ENCODE measurements around the gene HOMER1. TPM values are rescaled to one million over a fixed set of nuclear protein-coding genes. Genes with fewer than 3 reads are reported as not detected.
A peak's percentile ranks its signal among the peaks of the same experiment; 100 is the strongest.

The HOMER1 gene, protein sequence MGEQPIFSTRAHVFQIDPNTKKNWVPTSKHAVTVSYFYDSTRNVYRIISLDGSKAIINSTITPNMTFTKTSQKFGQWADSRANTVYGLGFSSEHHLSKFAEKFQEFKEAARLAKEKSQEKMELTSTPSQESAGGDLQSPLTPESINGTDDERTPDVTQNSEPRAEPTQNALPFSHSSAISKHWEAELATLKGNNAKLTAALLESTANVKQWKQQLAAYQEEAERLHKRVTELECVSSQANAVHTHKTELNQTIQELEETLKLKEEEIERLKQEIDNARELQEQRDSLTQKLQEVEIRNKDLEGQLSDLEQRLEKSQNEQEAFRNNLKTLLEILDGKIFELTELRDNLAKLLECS
- 16.5 TPM for total RNA-seq

DNA sequence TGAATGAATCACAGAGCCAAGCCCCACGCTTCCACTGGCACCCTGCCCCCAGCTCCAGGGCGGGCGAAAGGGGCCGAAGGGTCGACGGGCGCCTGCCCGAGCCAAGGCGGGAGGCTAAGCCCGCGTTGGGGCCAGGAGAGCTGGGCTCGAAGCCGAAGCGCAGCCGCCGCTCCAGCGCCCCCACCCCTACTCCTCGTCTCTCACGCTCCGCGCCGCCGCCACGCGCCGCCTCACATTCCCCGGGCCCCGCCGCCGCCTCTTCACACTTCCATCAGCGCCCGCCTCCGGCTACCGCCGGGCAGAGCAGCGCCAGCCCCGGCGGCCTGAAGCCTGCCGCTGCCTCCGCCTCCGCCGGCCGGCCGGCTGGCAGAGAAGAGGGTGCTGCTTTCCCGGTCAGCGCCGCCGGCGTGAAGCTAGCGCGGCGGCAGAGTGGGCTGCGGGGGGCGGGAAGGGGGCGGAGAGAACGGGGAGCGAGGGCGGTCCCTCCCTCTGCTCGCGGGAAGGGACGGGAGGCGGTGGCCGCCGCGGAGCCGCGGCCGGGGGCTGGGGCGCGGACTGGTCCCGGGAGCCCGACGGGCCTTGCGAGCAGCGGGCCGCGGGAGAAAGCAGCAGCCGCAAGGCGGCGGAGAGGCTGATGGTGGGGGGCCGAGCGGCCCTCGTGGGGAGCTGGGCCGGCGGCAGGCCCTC, at the start of gene HOMER1:
Gene HOMER1, minus strand, starts transcription at position 431 of the 687 bp plus-strand sequence. CDS start 1,360 bp downstream, outside the sequence.
- DNase-seq (ENCODE audit: low spot score) = peak; percentile 83

GRCh38 chr5:79563247-79563590, 49.3 kb upstream of the HOMER1 start:
- no peak for DNase-seq (ENCODE audit: low spot score)

DNA sequence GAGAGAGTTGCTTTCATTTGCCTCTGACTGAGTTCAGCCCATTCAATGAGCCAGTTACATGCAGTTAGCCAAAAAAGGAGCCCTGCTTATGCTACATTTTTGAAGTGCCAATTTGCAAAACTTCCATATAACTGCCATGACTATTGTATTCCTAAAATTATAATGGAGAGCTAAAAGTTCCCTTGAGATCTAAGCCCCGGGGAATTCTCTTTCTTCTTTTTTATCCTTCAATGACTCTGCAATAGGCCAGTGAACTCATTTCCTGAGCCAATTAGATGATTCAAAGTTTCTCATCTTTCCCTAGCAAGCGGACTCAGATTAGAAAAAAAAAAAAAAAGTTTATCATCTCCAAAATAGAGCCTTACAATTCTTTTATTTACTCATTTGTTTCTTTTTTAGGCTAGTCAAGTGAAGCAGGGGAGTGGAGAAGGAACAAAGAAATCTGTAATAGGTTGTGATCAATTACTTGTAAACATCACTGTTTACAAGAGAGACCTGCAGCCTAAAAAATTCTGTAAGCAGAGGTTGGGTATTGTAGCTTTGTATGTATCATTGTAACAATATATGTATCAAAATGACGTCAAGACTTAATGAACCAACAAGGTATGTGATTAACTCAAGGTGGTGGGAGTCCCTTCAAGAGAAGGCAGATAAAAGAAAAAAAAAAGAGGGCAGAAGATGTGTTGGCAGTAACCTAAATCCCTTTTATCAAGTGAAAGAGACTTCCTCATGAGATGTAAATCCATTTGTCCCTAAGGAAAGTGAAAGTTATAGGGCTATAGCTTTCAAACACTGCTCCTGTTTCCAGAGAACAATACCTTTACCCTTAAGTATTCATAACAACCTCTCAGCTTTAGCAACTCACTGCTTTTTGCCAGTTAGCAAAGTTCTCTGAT, 48.7 kb upstream of the HOMER1 start:
- DNase-seq (ENCODE audit: low spot score) = no peak

DNA sequence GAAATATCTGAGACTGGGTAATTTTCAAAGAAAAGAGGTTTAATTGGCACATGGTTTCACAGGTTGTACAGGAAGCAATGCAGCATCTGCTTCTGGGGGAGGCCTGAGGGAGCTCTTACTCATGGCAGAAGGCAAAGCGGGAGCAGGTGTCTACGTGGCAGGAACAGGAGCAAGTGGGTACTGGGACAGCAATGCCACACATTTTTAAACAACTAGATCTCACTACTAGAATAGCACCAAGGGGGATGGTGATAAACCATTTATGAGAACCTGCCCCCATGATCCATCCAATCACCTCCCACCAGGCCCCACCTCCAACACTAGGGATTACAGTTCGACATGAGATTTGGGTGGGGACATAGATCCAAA, 47.6 kb upstream of the HOMER1 start:
- no peak for DNase-seq (ENCODE audit: low spot score)

DNA sequence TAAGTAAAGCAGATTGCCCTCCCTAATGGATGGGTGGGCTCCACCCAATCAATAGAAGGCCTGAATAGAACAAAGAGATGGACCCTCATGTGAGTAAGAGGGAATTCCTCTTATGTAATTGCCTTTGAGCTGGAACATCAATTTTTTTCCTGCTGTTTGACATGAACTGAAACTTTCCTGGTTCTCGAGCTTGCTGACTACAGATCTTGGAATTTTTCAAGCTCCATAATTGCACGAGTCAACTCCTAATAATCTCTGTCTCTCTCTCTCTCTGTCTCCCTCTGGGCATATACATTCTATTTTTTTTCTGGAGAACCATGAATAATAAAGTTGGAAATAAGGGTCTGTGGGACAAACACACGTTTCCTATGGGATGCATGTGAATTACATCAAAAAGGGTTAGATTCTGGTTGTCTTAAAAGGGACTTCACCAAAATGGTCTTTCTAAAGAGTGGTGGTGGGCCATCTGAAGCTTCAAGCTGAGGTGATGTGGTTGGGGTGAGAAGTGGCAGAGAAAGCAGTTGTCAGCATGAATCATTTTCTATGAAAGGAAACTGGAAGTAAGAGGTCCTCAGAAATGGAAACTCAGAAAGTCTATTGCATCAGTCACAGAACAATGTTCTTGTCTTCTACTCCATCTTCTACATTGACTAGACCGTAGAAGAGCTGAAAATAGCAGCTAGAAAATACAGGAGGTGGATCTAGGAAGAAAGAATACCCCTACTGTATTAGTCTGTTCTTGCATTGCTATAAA, 47.0 kb upstream of the HOMER1 start:
- no peak for DNase-seq (ENCODE audit: low spot score)

- DNase-seq (ENCODE audit: low spot score) = no peak
Observed at GRCh38 chr5:79555418-79555817, 41.5 kb upstream of the HOMER1 start.

GRCh38 chr5:79552984-79553383, 39.0 kb upstream of the HOMER1 start:
- DNase-seq (ENCODE audit: low spot score) = no peak

- peak; percentile 58 for DNase-seq (ENCODE audit: low spot score)
Observed at GRCh38 chr5:79547982-79548381, 34.0 kb upstream of the HOMER1 start.

- no peak for DNase-seq (ENCODE audit: low spot score)
Observed at GRCh38 chr5:79547429-79547822, 33.5 kb upstream of the HOMER1 start.

DNA sequence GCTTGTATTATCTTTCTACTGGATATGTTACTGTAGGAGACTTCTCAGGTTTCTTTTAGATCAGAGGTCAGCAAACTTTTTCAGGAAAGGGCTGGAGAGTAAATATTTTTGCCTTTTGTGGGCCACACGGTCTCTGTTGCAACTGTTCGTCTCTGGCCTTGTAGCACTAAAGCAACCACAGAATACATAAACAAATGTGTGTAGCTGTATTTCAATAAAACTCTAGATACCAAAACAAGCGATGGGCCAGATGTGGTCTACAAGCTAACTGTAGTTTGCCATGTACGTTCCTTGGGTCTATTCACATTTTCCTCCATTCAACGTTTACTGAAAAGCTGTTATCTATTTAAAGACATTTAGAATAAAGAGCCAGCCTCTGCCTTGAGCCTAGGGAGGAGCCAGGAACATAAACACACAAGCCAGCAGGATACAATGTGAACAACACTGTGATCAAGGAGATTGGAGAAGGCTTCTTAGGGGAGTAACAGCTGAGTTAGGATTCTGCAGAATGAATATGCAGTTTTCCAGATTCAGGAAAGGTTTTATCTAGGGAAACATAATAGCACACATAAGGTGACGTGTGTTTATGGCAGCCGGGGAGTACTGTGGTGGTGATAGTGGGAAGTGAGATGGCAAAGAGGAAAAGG, 33.0 kb upstream of the HOMER1 start:
- DNase-seq (ENCODE audit: low spot score) = no peak

- no peak for DNase-seq (ENCODE audit: low spot score)
Observed at GRCh38 chr5:79544131-79544530, 30.2 kb upstream of the HOMER1 start.

DNA sequence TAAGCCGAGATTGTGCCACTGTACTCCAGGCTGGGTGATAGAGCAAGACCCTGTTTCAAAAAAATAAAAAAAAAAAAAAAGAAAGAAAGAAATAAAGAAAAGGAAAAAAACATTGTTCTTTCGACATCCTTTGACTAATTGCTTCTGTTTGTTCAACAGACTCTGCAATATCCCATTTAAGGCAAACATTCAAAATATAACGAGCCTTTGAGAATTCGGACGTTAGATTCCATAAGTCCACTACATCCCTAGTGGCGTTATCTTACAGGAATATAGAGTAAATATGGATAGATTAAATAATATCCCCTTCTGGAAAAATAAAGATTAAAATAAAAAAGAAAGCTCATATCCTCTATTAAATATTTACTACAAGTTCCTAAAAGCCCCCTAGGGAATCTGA, 27.0 kb upstream of the HOMER1 start:
- DNase-seq (ENCODE audit: low spot score) = no peak

GRCh38 chr5:79536193-79536906, 22.4 kb upstream of the HOMER1 start:
- no peak for DNase-seq (ENCODE audit: low spot score)

- DNase-seq (ENCODE audit: low spot score) = no peak
Observed at GRCh38 chr5:79535477-79536192, 21.7 kb upstream of the HOMER1 start.

DNA sequence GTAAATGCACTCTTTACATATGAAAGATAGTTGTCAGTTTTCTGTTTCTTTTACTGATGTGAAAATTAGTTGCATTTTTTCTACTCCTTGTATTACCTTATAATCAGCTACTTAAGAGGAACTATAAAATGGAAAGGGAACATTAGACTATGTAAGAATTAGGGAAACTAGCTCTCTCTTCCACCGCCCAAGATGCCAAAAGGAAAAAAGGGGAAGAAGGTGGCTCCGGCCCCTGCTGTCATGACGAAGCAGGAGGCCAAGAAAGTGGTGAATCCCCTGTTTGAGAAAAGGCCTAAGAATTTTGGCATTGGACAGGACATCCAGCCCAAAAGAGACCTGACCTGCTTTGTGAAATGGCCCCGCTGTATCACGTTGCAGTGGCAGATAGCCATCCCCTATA, 15.2 kb upstream of the HOMER1 start:
- no peak for DNase-seq (ENCODE audit: low spot score)

- DNase-seq (ENCODE audit: low spot score) = no peak
Observed at GRCh38 chr5:79527431-79527830, 13.5 kb upstream of the HOMER1 start.

GRCh38 chr5:79526928-79527327, 13.0 kb upstream of the HOMER1 start:
- DNase-seq (ENCODE audit: low spot score) = no peak

DNA sequence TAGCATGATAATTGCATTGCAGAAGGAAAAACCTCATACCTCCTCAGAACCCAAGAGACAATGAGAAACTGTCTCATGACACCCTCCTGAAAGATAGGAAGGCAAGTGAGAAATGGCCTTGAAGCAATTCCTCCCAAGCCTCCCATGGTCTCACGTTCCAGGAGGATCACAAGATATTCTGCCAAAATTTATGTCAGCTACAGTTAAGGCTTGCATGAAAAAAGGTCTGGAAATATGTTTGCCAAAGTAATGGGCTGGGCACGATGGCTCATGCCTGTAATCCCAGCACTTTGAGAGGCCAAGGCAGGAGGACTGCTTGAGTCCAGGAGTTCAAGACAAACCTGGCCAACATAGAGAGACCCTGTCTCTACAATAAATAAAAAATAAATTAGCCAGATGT, 12.6 kb upstream of the HOMER1 start:
- no peak for DNase-seq (ENCODE audit: low spot score)

DNA sequence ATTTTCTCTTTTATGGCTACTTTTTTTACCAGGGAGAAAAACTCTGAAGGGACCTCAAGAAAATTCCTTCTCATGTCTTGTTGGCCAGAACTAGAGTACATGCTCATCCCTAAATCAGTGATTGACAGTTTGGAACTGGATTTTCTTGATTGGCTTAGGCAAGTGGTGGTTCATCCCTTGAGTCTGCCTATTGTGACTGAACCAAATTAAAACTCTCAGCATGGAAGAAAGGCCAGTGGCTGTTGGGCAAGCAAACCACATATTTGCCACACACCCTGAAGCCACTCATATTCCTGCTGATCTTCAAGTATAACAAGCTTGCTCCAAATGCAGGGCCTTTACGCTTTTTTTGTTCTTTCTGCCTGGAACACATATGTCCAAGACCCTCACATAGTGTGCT, 7.2 kb upstream of the HOMER1 start:
- no peak for DNase-seq (ENCODE audit: low spot score)

DNA sequence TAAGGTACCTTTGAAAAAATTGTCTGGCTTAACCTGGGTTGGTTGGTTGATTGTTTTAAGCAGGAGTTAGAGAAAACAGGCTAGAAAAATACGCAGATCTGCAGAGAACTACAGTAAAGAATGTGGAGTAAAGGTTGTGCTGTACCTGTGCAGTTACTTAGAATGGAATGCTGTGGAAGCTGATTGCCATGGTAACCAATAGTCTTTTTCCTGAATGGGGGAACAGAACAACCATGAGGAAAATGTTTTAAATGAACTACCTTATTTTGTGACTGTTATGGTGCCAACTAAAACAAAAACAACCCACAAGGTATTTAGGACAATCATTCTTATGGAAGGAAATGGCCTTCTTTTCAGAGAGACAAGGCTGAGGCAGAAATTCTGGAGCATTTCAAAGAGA, 4.8 kb upstream of the HOMER1 start:
- DNase-seq (ENCODE audit: low spot score) = no peak

All from ureter (tissue), 1 donor.